Measurements from ENCODE around the gene EPDR1.

The EPDR1 gene

DNA sequence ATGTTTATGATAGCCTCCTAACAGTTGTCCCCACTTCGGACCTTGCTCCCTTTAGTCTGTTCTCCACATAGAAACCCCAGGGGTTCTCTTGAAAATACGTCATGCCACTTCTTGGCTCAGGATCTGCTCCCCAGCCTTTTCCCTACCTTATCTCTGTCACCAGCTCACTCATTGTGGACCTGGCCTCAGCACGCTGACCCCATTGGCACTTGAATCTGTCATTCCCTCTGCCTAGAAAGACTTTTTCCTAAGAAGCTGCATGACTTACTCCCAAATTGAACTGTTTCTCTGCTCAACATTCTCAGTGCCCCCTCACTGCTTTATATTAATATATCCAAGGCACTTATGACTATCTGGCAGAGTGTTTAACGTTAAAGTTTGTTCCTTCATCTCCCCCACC, 8.4 kb downstream of the EPDR1 start:
- H3K27me3 ChIP-seq (ENCODE audit: control insufficient read depth in 1 of 2, insufficient read depth in 2 of 2, low read length in 2 of 2) = no peaks in the 10 kb centered on the region
- no peak overlapping the region for H3K9ac ChIP-seq (ENCODE audit: low read depth in 1 of 2, low read length in 2 of 2)
- H3K27ac ChIP-seq (ENCODE audit: low read depth, low read length) = no peak overlapping the region
- H3K4me3 ChIP-seq (ENCODE audit: low read depth in 1 of 2, low read length in 2 of 2) = no peak overlapping the region
- H3K9me3 ChIP-seq (ENCODE audit: control insufficient read depth in 1 of 2, low read length in 2 of 2) = peaks cover 0 to 11% of the 10 kb centered on the region in 2 donors
- no peaks in the 10 kb centered on the region for H3K36me3 ChIP-seq (ENCODE audit: control insufficient read depth in 1 of 2, insufficient read depth in 2 of 2, low read length in 2 of 2)
- peaks cover 0 to 5% of the 10 kb centered on the region in 2 donors for H3K4me1 ChIP-seq (ENCODE audit: control insufficient read depth in 1 of 2, insufficient read depth in 2 of 2, low read length in 2 of 2)

DNA sequence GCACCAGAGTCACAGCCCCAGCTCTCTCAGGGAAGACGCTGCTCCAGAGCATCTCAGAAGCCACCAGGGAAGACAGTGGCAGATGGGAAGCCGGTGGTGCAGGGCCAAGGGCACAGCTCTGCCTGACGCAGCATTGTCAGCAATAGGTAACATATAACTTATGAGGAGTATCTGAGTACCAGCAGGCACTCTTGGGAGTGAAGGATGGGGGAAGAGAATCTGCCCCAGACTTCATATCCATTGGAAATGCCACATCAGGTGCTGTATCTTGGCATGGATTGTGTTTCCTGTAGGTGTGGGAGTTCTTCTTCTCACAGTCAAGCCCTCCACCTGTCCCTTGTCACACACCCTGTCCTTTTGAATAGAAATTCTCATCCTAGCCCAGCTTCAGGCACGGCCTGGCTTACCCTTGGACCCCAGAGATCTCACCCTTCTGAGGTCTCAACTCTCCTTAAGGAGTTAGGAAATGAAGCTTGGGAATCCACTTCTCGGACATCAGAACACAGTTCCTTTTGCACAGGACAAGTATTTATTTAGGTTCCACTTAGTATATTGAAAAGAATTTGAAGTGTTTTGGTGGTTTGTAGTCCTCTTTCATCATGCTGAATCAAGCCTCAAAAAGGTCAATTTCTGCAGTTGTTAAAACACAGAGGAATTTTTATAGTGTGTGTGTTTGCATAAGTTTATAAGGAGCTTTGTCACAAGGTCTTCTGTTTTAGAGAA, 9.9 kb downstream of the EPDR1 start:
- Histone ChIP-seq H3K4me3 (ENCODE audit: low read depth in 1 of 2, low read length in 2 of 2) (no peak overlapping the region), H3K36me3 (ENCODE audit: control insufficient read depth in 1 of 2, insufficient read depth in 2 of 2, low read length in 2 of 2) (no peaks in the 10 kb centered on the region), H3K27ac (ENCODE audit: low read depth, low read length) (no peak overlapping the region), H3K9ac (ENCODE audit: low read depth in 1 of 2, low read length in 2 of 2) (no peak overlapping the region), H3K27me3 (ENCODE audit: control insufficient read depth in 1 of 2, insufficient read depth in 2 of 2, low read length in 2 of 2) (no peaks in the 10 kb centered on the region), H3K4me1 (ENCODE audit: control insufficient read depth in 1 of 2, insufficient read depth in 2 of 2, low read length in 2 of 2) (peaks cover 0 to 5% of the 10 kb centered on the region in 2 donors), H3K9me3 (ENCODE audit: control insufficient read depth in 1 of 2, low read length in 2 of 2) (peaks cover 0 to 6% of the 10 kb centered on the region in 2 donors)

DNA sequence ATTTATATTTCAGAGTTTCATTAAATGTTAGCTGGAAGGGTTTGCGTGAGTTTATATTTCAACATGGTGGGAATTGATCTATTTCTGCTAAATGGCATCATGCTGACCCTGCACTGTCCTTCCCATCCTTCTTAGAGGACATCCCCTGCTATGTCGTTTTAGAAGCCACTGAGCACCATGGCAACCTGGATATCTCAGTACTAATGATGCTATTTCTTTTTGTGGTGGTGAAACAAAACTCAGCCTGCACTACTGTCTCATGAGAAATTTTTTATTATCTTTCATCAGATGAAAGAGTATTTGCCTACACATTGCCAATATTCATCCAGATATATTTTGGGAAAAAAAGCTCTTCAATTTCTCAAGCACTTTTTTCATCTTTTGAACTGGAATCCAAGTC, 12.1 kb downstream of the EPDR1 start:
- Histone ChIP-seq H3K27ac (ENCODE audit: low read depth, low read length) (no peak overlapping the region), H3K4me3 (ENCODE audit: low read depth in 1 of 2, low read length in 2 of 2) (no peak overlapping the region), H3K9me3 (ENCODE audit: control insufficient read depth in 1 of 2, low read length in 2 of 2) (peaks cover 3 to 7% of the 10 kb centered on the region in 2 donors), H3K36me3 (ENCODE audit: control insufficient read depth in 1 of 2, insufficient read depth in 2 of 2, low read length in 2 of 2) (no peaks in the 10 kb centered on the region), H3K27me3 (ENCODE audit: control insufficient read depth in 1 of 2, insufficient read depth in 2 of 2, low read length in 2 of 2) (no peaks in the 10 kb centered on the region), H3K4me1 (ENCODE audit: control insufficient read depth in 1 of 2, insufficient read depth in 2 of 2, low read length in 2 of 2) (peaks cover 0 to 2% of the 10 kb centered on the region in 2 donors), H3K9ac (ENCODE audit: low read depth in 1 of 2, low read length in 2 of 2) (no peak overlapping the region)

DNA sequence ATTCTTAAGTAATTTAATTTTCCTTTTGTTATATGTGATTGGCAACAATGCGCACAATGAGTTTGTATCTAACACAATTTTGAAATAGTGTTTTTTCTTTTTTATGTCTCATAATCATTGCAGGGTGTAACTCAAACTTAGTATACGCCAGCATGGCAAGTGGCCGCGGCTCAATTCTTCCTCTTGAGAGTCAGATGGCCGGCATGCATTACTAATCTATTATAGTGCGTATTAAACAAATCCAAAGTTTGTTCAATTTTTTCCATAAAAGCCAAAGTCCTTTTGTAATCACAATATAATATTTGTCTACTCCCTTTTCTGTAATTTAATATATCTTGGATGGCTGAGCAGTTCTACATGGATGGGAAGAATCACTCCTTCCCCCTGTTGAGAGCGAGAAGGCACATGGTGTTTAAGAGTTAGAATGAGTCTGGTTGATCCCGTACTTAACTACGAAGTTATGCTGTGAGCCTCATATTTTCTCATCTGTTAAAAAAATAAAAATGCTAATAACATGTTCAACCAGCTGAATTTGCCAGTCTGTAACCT, 12.7 kb downstream of the EPDR1 start:
- H3K9ac ChIP-seq (ENCODE audit: low read depth in 1 of 2, low read length in 2 of 2) = no peak overlapping the region
- no peak overlapping the region for H3K4me3 ChIP-seq (ENCODE audit: low read depth in 1 of 2, low read length in 2 of 2)
- no peak overlapping the region for H3K27ac ChIP-seq (ENCODE audit: low read depth, low read length)
- H3K36me3 ChIP-seq (ENCODE audit: control insufficient read depth in 1 of 2, insufficient read depth in 2 of 2, low read length in 2 of 2) = no peaks in the 10 kb centered on the region
- H3K9me3 ChIP-seq (ENCODE audit: control insufficient read depth in 1 of 2, low read length in 2 of 2) = peaks cover 3 to 7% of the 10 kb centered on the region in 2 donors
- H3K27me3 ChIP-seq (ENCODE audit: control insufficient read depth in 1 of 2, insufficient read depth in 2 of 2, low read length in 2 of 2) = no peaks in the 10 kb centered on the region
- no peaks in the 10 kb centered on the region for H3K4me1 ChIP-seq (ENCODE audit: control insufficient read depth in 1 of 2, insufficient read depth in 2 of 2, low read length in 2 of 2)

DNA sequence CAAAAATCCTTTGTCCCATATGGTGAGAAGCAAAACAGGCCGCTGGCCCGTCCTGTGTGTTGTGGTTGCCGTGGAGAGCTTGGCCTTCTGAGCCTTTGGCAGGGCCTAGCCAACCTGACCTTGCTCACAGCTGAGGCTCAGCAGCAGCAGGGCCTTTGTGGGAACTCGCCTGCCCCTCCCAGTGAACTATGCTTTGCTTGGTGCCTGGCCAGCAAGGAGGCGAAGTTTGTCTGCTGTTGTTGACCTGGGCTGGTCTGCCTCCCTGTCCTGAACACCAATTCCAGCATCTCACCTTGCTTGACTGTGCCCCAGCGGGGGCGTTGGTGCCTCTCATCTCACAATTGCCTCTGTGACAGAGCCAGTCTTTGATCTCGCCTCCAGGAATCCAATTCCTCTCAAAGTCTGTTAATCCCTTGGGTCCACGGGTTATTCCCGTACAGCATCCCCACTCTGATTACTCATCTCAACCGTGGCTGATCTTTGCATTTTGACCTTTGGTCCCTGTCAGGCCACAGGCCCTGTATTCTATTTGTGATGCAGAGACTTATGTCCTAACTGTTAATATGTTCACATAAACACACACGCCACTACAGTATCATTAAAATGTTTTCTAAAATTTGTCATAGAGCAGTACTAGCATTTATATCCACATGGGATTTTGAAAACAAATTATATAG, 22.6 kb downstream of the EPDR1 start:
- no peaks in the 10 kb centered on the region for H3K9me3 ChIP-seq (ENCODE audit: control insufficient read depth in 1 of 2, low read length in 2 of 2)
- H3K9ac ChIP-seq (ENCODE audit: low read depth in 1 of 2, low read length in 2 of 2) = no peak overlapping the region
- no peaks in the 10 kb centered on the region for H3K36me3 ChIP-seq (ENCODE audit: control insufficient read depth in 1 of 2, insufficient read depth in 2 of 2, low read length in 2 of 2)
- peaks cover 29 to 31% of the 10 kb centered on the region in 2 donors for H3K4me1 ChIP-seq (ENCODE audit: control insufficient read depth in 1 of 2, insufficient read depth in 2 of 2, low read length in 2 of 2)
- peak overlapping the region; percentile 10 for H3K27ac ChIP-seq (ENCODE audit: low read depth, low read length)
- H3K4me3 ChIP-seq (ENCODE audit: low read depth in 1 of 2, low read length in 2 of 2) = no peak overlapping the region
- H3K27me3 ChIP-seq (ENCODE audit: control insufficient read depth in 1 of 2, insufficient read depth in 2 of 2, low read length in 2 of 2) = no peaks in the 10 kb centered on the region

DNA sequence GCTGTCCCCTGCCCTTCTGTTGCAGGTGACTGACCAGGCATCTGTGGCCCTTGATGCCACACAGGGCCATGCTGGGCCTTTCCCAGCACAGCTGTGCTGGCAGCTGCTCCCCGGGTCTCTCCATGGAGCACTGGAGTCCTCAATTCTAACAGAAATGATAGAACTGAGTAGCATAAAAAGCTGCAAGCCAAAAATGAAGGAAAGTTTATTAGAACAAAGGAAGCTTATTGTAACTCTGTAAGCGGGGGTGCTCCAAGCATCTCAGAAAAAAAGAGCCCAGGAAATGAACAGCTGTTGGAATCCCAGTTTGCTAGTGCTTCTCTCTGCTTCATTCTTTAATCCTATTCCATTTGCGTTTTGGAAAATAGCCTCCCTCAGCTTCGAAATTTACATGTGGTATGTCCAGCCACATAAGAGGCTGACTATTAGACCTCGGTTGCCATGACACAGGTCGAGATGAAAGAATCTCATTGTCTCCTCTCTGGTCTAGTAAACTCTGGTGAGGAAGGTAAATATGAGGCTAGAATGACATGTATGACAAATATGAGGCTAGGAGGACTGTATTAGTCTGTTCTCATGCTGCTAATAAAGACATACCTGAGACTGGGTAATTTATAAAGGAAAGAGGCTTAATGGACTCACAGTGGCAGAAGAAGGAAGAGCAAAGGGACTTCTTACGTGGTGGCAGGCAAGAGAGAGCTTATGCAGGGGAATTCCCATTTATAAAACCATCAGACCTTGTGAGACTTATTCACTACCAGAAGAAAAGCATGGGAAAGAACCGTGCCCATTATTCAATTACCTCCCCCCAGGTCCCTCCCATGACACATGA, 23.7 kb downstream of the EPDR1 start:
- peaks cover 29 to 31% of the 10 kb centered on the region in 2 donors for H3K4me1 ChIP-seq (ENCODE audit: control insufficient read depth in 1 of 2, insufficient read depth in 2 of 2, low read length in 2 of 2)
- no peaks in the 10 kb centered on the region for H3K9me3 ChIP-seq (ENCODE audit: control insufficient read depth in 1 of 2, low read length in 2 of 2)
- no peak overlapping the region for H3K9ac ChIP-seq (ENCODE audit: low read depth in 1 of 2, low read length in 2 of 2)
- no peak overlapping the region for H3K4me3 ChIP-seq (ENCODE audit: low read depth in 1 of 2, low read length in 2 of 2)
- no peaks in the 10 kb centered on the region for H3K27me3 ChIP-seq (ENCODE audit: control insufficient read depth in 1 of 2, insufficient read depth in 2 of 2, low read length in 2 of 2)
- no peaks in the 10 kb centered on the region for H3K36me3 ChIP-seq (ENCODE audit: control insufficient read depth in 1 of 2, insufficient read depth in 2 of 2, low read length in 2 of 2)
- no peak overlapping the region for H3K27ac ChIP-seq (ENCODE audit: low read depth, low read length)

DNA sequence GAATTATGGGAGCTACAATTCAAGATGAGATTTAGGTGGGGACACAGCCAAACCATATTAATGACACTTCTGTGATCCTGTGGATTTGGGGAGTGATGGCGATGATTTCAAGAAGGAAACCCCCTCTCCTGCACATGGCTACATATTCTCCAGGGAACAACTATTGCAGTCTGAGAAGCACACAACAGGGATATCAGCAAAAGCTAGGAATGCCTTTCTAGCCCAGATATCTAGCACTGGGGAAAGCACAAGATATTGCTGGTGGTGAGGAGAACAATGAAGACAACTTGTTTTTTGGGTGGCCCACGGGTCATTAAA, 24.3 kb downstream of the EPDR1 start:
- H3K36me3 ChIP-seq (ENCODE audit: control insufficient read depth in 1 of 2, insufficient read depth in 2 of 2, low read length in 2 of 2) = no peaks in the 10 kb centered on the region
- H3K27ac ChIP-seq (ENCODE audit: low read depth, low read length) = no peak overlapping the region
- H3K9ac ChIP-seq (ENCODE audit: low read depth in 1 of 2, low read length in 2 of 2) = no peak overlapping the region
- peaks cover 23 to 31% of the 10 kb centered on the region in 2 donors for H3K4me1 ChIP-seq (ENCODE audit: control insufficient read depth in 1 of 2, insufficient read depth in 2 of 2, low read length in 2 of 2)
- no peak overlapping the region for H3K4me3 ChIP-seq (ENCODE audit: low read depth in 1 of 2, low read length in 2 of 2)
- no peaks in the 10 kb centered on the region for H3K9me3 ChIP-seq (ENCODE audit: control insufficient read depth in 1 of 2, low read length in 2 of 2)
- H3K27me3 ChIP-seq (ENCODE audit: control insufficient read depth in 1 of 2, insufficient read depth in 2 of 2, low read length in 2 of 2) = no peaks in the 10 kb centered on the region

DNA sequence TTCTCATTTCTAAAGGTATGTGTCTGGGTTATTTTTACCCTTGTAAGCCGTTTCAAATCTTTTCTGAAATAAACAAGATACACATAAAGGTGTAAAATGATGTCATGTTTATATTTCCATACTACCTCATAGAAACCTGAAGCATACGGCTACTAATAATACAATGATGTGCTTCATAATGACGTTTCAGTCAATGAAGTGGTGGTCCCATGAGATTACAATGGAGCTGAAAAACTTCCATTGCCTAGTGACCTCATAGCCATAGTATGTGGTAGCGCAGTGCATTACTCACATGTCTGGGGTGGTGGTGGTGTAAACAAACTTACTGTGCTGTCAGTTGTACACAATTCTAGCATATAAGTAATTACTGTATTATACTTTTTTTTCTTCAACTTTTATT, 24.9 kb downstream of the EPDR1 start:
- H3K9ac ChIP-seq (ENCODE audit: low read depth in 1 of 2, low read length in 2 of 2) = no peak overlapping the region
- H3K4me1 ChIP-seq (ENCODE audit: control insufficient read depth in 1 of 2, insufficient read depth in 2 of 2, low read length in 2 of 2) = peaks cover 22 to 31% of the 10 kb centered on the region in 2 donors
- no peak overlapping the region for H3K4me3 ChIP-seq (ENCODE audit: low read depth in 1 of 2, low read length in 2 of 2)
- H3K36me3 ChIP-seq (ENCODE audit: control insufficient read depth in 1 of 2, insufficient read depth in 2 of 2, low read length in 2 of 2) = no peaks in the 10 kb centered on the region
- no peak overlapping the region for H3K27ac ChIP-seq (ENCODE audit: low read depth, low read length)
- H3K9me3 ChIP-seq (ENCODE audit: control insufficient read depth in 1 of 2, low read length in 2 of 2) = no peaks in the 10 kb centered on the region
- no peaks in the 10 kb centered on the region for H3K27me3 ChIP-seq (ENCODE audit: control insufficient read depth in 1 of 2, insufficient read depth in 2 of 2, low read length in 2 of 2)

DNA sequence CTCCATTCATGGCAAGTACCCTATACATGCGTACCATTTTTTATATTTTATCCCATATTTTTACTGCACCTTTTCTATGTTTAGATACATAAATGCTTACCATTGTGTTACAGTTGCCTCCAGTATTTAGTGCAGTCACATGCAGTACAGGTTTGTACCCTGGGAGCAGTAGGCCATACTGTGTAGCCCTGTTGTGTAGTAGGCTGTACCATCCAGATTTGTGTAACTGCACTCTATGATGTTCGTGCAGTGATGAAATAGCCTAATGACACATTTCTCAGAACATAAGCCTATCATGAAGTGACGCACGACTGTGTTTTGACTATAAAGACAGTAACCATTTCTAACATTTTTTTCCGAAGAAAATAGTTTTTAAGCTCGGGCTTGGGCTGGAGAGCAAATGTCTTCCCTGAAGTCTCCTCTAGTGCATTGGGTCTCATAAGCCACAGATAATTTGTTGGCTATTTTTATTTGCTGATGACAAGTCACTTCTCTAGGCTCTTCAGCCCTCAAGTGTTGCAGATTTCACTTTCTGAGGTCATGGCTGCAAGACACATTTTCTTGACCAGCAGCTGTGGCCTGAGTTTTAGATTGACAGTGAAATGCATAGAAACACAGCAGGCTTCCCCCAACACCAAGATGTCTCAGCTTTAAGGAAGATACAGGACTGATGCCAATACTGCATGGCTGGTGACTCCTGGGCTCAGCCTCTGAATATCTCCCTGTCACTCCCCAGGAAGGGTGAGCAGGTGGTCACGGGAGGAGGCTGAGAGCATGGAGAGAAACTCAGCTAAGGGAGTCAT, 26.9 kb downstream of the EPDR1 start:
- Histone ChIP-seq H3K9me3 (ENCODE audit: control insufficient read depth in 1 of 2, low read length in 2 of 2) (no peaks in the 10 kb centered on the region), H3K27me3 (ENCODE audit: control insufficient read depth in 1 of 2, insufficient read depth in 2 of 2, low read length in 2 of 2) (no peaks in the 10 kb centered on the region), H3K9ac (ENCODE audit: low read depth in 1 of 2, low read length in 2 of 2) (no peak overlapping the region), H3K27ac (ENCODE audit: low read depth, low read length) (no peak overlapping the region), H3K4me1 (ENCODE audit: control insufficient read depth in 1 of 2, insufficient read depth in 2 of 2, low read length in 2 of 2) (peaks cover 14 to 17% of the 10 kb centered on the region in 2 donors), H3K4me3 (ENCODE audit: low read depth in 1 of 2, low read length in 2 of 2) (no peak overlapping the region), H3K36me3 (ENCODE audit: control insufficient read depth in 1 of 2, insufficient read depth in 2 of 2, low read length in 2 of 2) (no peaks in the 10 kb centered on the region)
